ENCODE data around the gene SLC7A9. TPM values are rescaled to one million over a fixed set of nuclear protein-coding genes. Genes with fewer than 3 reads are reported as not detected.

Gene SLC7A9
- total and polyA plus RNA-seq, 2 experiments from 2014 or later = 0.19 TPM; not detected in 1

- Mint-ChIP-seq H3K27me3 (ENCODE audit: insufficient read depth, low read depth, poor library complexity) (peaks cover 8% of the 10 kb centered on the region), H3K27ac (no peak overlapping the region), H3K4me3 (no peak overlapping the region), H3K9me3 (no peaks in the 10 kb centered on the region), H3K36me3 (ENCODE audit: low read depth) (no peaks in the 10 kb centered on the region), H3K4me1 (peaks cover 11% of the 10 kb centered on the region)
- no peak overlapping the region for H2AFZ ChIP-seq
- H3K27ac ChIP-seq (ENCODE audit: low read depth) = no peak overlapping the region
- H3F3A ChIP-seq (replicated peaks; ENCODE audit: low read depth) = no peaks in the 10 kb centered on the region
- ATAC-seq (no peak), DNase-seq (ENCODE audit: low spot score) (no peak)
- H4K20me1 ChIP-seq (replicated peaks; ENCODE audit: insufficient read depth) = no peaks in the 10 kb centered on the region
- no peak overlapping the region for H3K4me3 ChIP-seq
- H3K36me3 ChIP-seq (ENCODE audit: insufficient read depth) = no peaks in the 10 kb centered on the region
- H3K9me2 ChIP-seq (ENCODE audit: insufficient read depth) = no peaks in the 10 kb centered on the region; the same call in 1 of the 2 replicates
- H3K27me3 ChIP-seq (ENCODE audit: insufficient read depth) = no peaks in the 10 kb centered on the region
- H3K79me2 ChIP-seq (replicated peaks; ENCODE audit: insufficient read depth) = no peaks in the 10 kb centered on the region
- H3K4me2 ChIP-seq = no peak overlapping the region
- no peaks in the 10 kb centered on the region for H3K4me1 ChIP-seq (ENCODE audit: insufficient read depth)
- TF ChIP-seq REST (IDR thresholded peaks at IDR 0.05; ENCODE audit: unreplicated experiment) (no peak), CREB1 (CRISPR knock-in tag; IDR thresholded peaks at IDR 0.05; ENCODE audit: low read depth) (no peak), NANOG (IDR thresholded peaks at IDR 0.05; ENCODE audit: borderline replicate concordance) (no peak), ZNF331 (CRISPR knock-in tag; IDR thresholded peaks at IDR 0.05; ENCODE audit: low read depth) (no peak), EZH2phosphoT487 (IDR thresholded peaks at IDR 0.05; ENCODE audit: unreplicated experiment) (no peak), JUNB (IDR thresholded peaks at IDR 0.05; ENCODE audit: unreplicated experiment) (no peak), EZH2 (IDR thresholded peaks at IDR 0.05; ENCODE audit: low read depth, unreplicated experiment) (no peak), POLR2AphosphoS5 (IDR thresholded peaks at IDR 0.05; ENCODE audit: low read depth) (no peak), ZNF462 (CRISPR knock-in tag; IDR thresholded peaks at IDR 0.05) (no peak), CTCF (conservative IDR thresholded peaks at IDR 0.05; ENCODE audit: low read depth in 2 of 2) (no peak), STAT1 (IDR thresholded peaks at IDR 0.05; ENCODE audit: unreplicated experiment) (no peak), ZNF114 (CRISPR knock-in tag; IDR thresholded peaks at IDR 0.05) (no peak)
- TF ChIP-seq, protein P1, sequence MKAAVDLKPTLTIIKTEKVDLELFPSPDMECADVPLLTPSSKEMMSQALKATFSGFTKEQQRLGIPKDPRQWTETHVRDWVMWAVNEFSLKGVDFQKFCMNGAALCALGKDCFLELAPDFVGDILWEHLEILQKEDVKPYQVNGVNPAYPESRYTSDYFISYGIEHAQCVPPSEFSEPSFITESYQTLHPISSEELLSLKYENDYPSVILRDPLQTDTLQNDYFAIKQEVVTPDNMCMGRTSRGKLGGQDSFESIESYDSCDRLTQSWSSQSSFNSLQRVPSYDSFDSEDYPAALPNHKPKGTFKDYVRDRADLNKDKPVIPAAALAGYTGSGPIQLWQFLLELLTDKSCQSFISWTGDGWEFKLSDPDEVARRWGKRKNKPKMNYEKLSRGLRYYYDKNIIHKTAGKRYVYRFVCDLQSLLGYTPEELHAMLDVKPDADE (IDR thresholded peaks at IDR 0.05) = no peak
Measured at GRCh38 chr19:32876236-32876918, 6.8 kb upstream of the SLC7A9 start.

Data from GM23338 (cell line).